Measurements from ENCODE around the gene IL12A.

Gene IL12A

GRCh38 chr3:160023476-160023875 is 34.8 kb downstream of the IL12A start:
- in situ Hi-C loops (cut with MboI; ENCODE audit: low sequenced_read_pairs): no loop called here

DNA sequence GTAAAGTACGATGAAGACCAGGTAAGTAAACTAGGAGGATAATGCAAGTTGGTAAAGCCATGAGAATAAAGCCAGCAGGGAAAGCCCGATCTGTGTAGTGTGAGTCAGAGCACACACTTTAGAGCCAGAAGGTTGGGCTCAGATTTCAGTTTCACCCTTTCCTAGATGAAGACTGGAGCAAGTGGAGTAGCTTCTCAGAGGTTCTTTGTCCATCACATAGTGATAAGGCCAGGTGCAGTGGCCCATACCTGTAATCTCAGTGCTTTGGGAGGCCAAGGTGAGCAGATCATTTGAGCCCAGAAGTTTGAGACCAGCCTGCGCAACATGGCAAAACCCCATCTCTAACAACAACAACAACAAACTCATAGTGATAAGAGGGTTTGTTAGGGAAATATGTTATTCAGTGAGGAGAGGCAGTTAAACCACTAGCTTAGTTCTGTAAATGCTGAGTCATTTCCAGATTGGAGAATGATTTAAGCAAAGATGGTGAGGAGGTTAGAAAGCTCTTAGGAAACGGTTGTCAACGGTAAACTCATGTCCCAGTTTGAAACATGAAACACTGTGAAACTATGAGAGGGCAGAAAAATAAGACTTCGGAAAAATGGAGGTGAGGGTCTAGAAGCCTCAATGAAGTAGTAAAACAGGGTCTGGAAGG is 39.0 kb downstream of the IL12A start:
- in situ Hi-C loops (cut with MboI; ENCODE audit: low sequenced_read_pairs): no loop called here

- in situ Hi-C loops (cut with MboI; ENCODE audit: low sequenced_read_pairs): no loop called here
Observed at GRCh38 chr3:160035757-160036156, 47.1 kb downstream of the IL12A start.

- in situ Hi-C loops (cut with MboI; ENCODE audit: low sequenced_read_pairs): no loop called here
Observed at GRCh38 chr3:160038862-160039562, 50.4 kb downstream of the IL12A start.

- in situ Hi-C loops (cut with MboI; ENCODE audit: low sequenced_read_pairs): no loop called here
Observed at GRCh38 chr3:160040181-160040580, 51.5 kb downstream of the IL12A start.

DNA sequence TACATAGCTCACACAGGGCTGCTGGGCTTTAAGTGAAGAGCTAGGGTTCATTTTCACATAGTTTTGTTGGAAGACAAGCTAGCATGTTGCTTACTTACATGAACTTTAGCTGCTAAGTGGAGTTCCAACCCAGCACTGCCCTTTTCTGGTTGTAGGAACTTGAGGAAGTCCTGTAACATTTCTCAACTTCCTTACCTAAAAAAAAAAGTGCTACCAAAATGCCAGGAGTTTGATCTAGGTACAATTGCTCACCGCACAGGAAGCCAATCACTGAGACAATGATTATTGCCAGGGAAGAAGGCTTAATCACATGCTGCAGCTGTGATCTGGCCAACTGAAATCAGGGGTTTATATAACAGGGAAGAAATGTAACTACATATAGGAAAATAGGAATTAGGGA is 52.8 kb downstream of the IL12A start:
- in situ Hi-C loops (cut with MboI; ENCODE audit: low sequenced_read_pairs): no loop called here

DNA sequence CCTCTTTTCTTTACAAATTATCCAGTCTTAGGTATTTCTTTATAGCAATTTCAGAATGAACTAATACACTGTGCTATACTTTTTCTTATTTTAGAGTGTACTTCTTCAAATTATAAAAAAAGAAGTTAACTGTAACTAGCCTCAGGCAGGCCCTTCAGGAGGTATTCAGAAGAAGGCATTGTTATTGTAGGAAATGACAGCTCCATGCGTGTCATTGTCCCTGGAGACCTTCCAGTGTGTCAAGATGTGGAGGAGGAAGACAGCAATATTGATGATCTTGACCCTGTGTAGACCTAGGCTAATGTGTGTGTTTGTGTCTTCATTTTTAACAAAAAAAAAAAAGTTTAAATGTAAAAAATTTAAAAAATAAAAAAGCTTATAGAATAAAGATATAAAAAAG is 55.5 kb downstream of the IL12A start:
- in situ Hi-C loops (cut with MboI; ENCODE audit: low sequenced_read_pairs): no loop called here

Data from hTERT RPE-1 (cell line).